ENCODE results near the gene DLK1. TPM values are rescaled to one million over a fixed set of nuclear protein-coding genes. Genes with fewer than 3 reads are reported as not detected.

The DLK1 gene
- total RNA-seq, 4 donors from 2014 or later = not detected

DNA sequence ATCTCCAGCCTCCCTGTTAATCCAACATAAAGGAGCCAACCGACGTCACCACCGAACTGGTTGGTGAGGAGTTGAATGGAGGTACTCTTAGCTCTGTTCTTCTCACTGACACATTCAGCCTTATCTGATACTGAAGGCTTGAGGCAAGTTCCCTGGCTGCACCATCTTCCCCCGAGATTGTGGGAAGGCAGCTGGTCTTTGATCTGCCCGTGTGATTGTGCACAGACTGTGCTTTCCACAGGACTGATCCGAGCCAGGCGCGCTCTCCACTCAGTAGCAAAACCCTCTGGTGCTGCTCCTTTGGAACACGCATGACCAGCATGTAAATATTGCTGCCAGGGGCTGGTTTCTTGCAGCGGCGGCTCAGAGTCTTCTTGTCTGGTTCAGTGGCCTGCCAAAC is 30.1 kb upstream of the DLK1 start:
- WGBS, 2 donors (ENCODE audit: low coverage in 1 of 2) = 73% methylated on average over 11 of the region's 11 CpGs; no CpG with 5 or more reads in 1 of the 2 donors
- Histone ChIP-seq H3K4me3 (no peak overlapping the region), H3K4me1 (no peaks in the 10 kb centered on the region), H3K27me3 (no peaks in the 10 kb centered on the region), H3K27ac (no peak overlapping the region), H3K36me3 (no peaks in the 10 kb centered on the region), H3K9me3 (no peaks in the 10 kb centered on the region)
- intact Hi-C loops (cut with DNase I; ENCODE audit: low total_unique reads) (no loop called here), in situ Hi-C loops (cut with MboI; ENCODE audit: low pct_ligation_motif_present in 1 of 4, low pct_unique_long_range_greater_than_20kb in 1 of 4, low sequenced_read_pairs in 3 of 4) (no loop called here)
- no peak for DNase-seq
- TF ChIP-seq EP300 (IDR thresholded peaks at IDR 0.05; ENCODE audit: low read depth) = no peak
- TF ChIP-seq POLR2A (IDR thresholded peaks at IDR 0.05) = no peak
- TF ChIP-seq, protein P1, sequence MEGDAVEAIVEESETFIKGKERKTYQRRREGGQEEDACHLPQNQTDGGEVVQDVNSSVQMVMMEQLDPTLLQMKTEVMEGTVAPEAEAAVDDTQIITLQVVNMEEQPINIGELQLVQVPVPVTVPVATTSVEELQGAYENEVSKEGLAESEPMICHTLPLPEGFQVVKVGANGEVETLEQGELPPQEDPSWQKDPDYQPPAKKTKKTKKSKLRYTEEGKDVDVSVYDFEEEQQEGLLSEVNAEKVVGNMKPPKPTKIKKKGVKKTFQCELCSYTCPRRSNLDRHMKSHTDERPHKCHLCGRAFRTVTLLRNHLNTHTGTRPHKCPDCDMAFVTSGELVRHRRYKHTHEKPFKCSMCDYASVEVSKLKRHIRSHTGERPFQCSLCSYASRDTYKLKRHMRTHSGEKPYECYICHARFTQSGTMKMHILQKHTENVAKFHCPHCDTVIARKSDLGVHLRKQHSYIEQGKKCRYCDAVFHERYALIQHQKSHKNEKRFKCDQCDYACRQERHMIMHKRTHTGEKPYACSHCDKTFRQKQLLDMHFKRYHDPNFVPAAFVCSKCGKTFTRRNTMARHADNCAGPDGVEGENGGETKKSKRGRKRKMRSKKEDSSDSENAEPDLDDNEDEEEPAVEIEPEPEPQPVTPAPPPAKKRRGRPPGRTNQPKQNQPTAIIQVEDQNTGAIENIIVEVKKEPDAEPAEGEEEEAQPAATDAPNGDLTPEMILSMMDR (IDR thresholded peaks at IDR 0.05) = no peak
- no peak for TF ChIP-seq POLR2AphosphoS5 (IDR thresholded peaks at IDR 0.05)

DNA sequence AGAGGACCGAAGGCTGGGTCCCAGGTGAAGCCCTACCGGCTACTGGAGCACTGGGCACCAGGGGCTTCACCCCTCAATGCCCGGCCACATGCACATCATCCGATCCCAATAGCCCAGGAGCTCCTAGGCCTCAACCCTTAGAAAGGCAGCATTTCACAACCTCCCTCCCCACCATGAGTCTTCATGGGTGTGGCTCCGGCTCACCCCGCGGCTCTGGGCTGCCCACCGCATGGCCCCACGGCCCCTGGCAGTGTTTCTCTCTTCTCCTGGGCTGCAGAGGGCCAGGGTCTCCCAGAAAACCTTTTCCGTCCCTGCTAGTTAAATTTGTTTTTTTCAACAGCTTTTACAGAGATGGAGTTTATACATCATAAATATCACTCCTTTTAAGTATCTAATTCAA is 28.6 kb upstream of the DLK1 start:
- 62 to 82% methylated on average over 6 to 10 of the region's 10 CpGs for WGBS, 2 donors (ENCODE audit: low coverage in 1 of 2)
- in situ Hi-C loops (cut with MboI; ENCODE audit: low pct_ligation_motif_present in 1 of 4, low pct_unique_long_range_greater_than_20kb in 1 of 4, low sequenced_read_pairs in 3 of 4) = no loop called here
- no peak for TF ChIP-seq POLR2AphosphoS5 (IDR thresholded peaks at IDR 0.05)
- no peak for TF ChIP-seq EP300 (IDR thresholded peaks at IDR 0.05; ENCODE audit: low read depth)
- no peak for TF ChIP-seq POLR2A (IDR thresholded peaks at IDR 0.05)
- TF ChIP-seq, protein P1 (IDR thresholded peaks at IDR 0.05) = no peak
- H3K27me3 ChIP-seq = no peaks in the 10 kb centered on the region
- H3K4me1 ChIP-seq = no peaks in the 10 kb centered on the region
- no peak overlapping the region for H3K4me3 ChIP-seq
- intact Hi-C loops (cut with DNase I; ENCODE audit: low total_unique reads) = no loop called here
- H3K36me3 ChIP-seq = no peaks in the 10 kb centered on the region
- no peaks in the 10 kb centered on the region for H3K9me3 ChIP-seq
- no peak overlapping the region for H3K27ac ChIP-seq
- DNase-seq = no peak

DNA sequence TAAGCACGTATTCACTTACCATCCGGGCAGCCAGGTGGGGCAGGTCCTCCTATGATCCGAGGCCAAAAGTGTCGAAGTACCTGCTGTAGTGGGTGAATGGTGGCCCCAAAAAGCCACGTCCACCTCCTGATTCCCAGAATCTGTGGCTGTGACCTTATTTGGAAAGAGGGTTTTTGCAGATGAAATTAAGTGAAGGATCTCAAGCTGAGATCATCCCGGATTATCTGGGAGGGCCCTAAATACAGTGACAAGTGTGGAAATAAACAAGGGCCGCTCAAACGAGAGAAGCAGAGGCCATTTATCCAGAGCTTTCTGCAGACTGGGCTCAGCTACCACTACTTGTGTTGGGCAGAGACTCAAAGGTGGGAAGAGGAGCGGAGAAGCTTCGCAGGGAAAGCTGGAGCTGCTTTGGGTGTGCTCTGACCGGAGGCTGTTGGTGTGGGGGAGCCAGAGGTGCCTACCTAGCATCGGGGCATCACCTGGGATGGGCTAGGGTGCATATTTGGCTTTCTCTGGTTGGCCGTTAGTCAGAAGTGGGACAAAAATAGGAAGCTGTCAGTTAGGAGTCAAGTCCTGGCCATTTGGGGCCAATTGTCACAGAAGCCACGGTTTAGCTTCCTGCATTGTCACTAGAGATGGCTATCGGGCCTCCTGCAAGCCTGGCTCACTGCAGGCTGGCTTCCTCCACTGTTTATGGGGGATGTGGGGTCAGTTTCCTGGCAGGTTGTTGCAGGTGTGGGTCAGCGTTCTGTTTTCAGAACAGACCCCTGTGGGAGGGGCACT is 27.8 kb upstream of the DLK1 start:
- no peaks in the 10 kb centered on the region for H3K4me1 ChIP-seq
- in situ Hi-C loops (cut with MboI; ENCODE audit: low pct_ligation_motif_present in 1 of 4, low pct_unique_long_range_greater_than_20kb in 1 of 4, low sequenced_read_pairs in 3 of 4) = no loop called here
- 81% methylated on average over 16 of the region's 16 CpGs; no CpG with 5 or more reads in 1 of the 2 donors for WGBS, 2 donors (ENCODE audit: low coverage in 1 of 2)
- intact Hi-C loops (cut with DNase I; ENCODE audit: low total_unique reads) = no loop called here
- no peaks in the 10 kb centered on the region for H3K27me3 ChIP-seq
- no peak for TF ChIP-seq POLR2A (IDR thresholded peaks at IDR 0.05)
- TF ChIP-seq, protein P1 (IDR thresholded peaks at IDR 0.05) = no peak
- TF ChIP-seq POLR2AphosphoS5 (IDR thresholded peaks at IDR 0.05) = no peak
- TF ChIP-seq EP300 (IDR thresholded peaks at IDR 0.05; ENCODE audit: low read depth) = no peak
- H3K27ac ChIP-seq = no peak overlapping the region
- no peaks in the 10 kb centered on the region for H3K9me3 ChIP-seq
- H3K4me3 ChIP-seq = no peak overlapping the region
- no peaks in the 10 kb centered on the region for H3K36me3 ChIP-seq
- no peak for DNase-seq

DNA sequence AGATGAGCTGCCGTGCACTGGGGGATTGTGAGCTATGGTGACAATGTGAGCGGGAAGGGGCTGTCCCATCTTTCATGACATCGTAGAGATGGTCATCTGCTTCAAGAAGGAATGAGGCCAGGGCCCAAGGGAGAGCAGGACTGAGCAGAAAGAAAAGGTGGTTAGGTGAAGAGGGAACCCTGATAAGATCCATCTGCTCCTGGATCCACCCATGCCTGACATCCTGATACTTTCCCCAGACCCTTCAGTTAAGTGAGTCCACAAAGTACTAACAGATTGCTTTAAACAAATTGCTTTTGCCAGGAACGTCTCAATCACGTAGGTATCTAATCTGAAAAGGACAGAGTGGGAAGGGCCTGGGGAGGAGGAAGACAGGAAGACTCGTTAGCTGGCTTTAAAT is 25.4 kb upstream of the DLK1 start:
- H3K27me3 ChIP-seq = no peaks in the 10 kb centered on the region
- no peak for DNase-seq
- H3K9me3 ChIP-seq = no peaks in the 10 kb centered on the region
- WGBS, 2 donors (ENCODE audit: low coverage in 1 of 2) = 75 to 79% methylated on average over 5 to 6 of the region's 6 CpGs
- H3K4me3 ChIP-seq = no peak overlapping the region
- H3K4me1 ChIP-seq = no peaks in the 10 kb centered on the region
- in situ Hi-C loops (cut with MboI; ENCODE audit: low pct_ligation_motif_present in 1 of 4, low pct_unique_long_range_greater_than_20kb in 1 of 4, low sequenced_read_pairs in 3 of 4) = no loop called here
- no peak overlapping the region for H3K27ac ChIP-seq
- TF ChIP-seq POLR2AphosphoS5 (IDR thresholded peaks at IDR 0.05) = no peak
- TF ChIP-seq POLR2A (IDR thresholded peaks at IDR 0.05) = no peak
- no peak for TF ChIP-seq EP300 (IDR thresholded peaks at IDR 0.05; ENCODE audit: low read depth)
- TF ChIP-seq, protein P1 (IDR thresholded peaks at IDR 0.05) = no peak
- intact Hi-C loops (cut with DNase I; ENCODE audit: low total_unique reads) = no loop called here
- no peaks in the 10 kb centered on the region for H3K36me3 ChIP-seq

Measured in transverse colon (tissue), 4 donors.